Omental fat pad (tissue), 4 donors: ENCODE data around the gene GPR42. TPM values are rescaled to one million over a fixed set of nuclear protein-coding genes. Genes with fewer than 3 reads are reported as not detected.

Source experiments
- ATAC-seq: fragments of 150-250 bp; one replicate; pipeline ENCODE4 v1.9.1; 2016; ENCODE audit warnings: mild to moderate bottlenecking, moderate library complexity; ENCODE audit not compliant: low FRiP score
- DNase-seq: peaks from one replicate; pipeline ENCODE4 v3.0.0-alpha.2; 2019; ENCODE audit warnings: low spot score
- total RNA-seq, 4 donors: library from RNA; depleted of rRNA; stranded (reverse); fragments of >200 nt; gene quantifications; one replicate each; pipeline ENCODE4 v1.1.0, GENCODE V29; 2016
- TF ChIP-seq, protein P1 (sequence below), 3 donors: fragments of 450-650 bp; IDR thresholded peaks; one replicate each; pipeline ENCODE4 v1.5.1; 2016 to 2017; ENCODE audit warnings: antibody characterized with exemption in 3 of 3, mild to moderate bottlenecking in 3 of 3, moderate library complexity in 2 of 3

Gene GPR42
- total RNA-seq, 4 donors from 2014 or later: 0.37 to 0.79 TPM; not detected in 2

GRCh38 chr19:35388277-35389054 is 17.6 kb downstream of the GPR42 start:
- TF ChIP-seq, protein P1, sequence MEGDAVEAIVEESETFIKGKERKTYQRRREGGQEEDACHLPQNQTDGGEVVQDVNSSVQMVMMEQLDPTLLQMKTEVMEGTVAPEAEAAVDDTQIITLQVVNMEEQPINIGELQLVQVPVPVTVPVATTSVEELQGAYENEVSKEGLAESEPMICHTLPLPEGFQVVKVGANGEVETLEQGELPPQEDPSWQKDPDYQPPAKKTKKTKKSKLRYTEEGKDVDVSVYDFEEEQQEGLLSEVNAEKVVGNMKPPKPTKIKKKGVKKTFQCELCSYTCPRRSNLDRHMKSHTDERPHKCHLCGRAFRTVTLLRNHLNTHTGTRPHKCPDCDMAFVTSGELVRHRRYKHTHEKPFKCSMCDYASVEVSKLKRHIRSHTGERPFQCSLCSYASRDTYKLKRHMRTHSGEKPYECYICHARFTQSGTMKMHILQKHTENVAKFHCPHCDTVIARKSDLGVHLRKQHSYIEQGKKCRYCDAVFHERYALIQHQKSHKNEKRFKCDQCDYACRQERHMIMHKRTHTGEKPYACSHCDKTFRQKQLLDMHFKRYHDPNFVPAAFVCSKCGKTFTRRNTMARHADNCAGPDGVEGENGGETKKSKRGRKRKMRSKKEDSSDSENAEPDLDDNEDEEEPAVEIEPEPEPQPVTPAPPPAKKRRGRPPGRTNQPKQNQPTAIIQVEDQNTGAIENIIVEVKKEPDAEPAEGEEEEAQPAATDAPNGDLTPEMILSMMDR (IDR thresholded peaks at IDR 0.05): no peak
- DNase-seq (no peak), ATAC-seq (no peak)

- DNase-seq (no peak), ATAC-seq (no peak)
- TF ChIP-seq, protein P1 (IDR thresholded peaks at IDR 0.05): no peak
These were observed 18.5 kb downstream of the GPR42 start for GRCh38 chr19:35389192-35389861.

DNA sequence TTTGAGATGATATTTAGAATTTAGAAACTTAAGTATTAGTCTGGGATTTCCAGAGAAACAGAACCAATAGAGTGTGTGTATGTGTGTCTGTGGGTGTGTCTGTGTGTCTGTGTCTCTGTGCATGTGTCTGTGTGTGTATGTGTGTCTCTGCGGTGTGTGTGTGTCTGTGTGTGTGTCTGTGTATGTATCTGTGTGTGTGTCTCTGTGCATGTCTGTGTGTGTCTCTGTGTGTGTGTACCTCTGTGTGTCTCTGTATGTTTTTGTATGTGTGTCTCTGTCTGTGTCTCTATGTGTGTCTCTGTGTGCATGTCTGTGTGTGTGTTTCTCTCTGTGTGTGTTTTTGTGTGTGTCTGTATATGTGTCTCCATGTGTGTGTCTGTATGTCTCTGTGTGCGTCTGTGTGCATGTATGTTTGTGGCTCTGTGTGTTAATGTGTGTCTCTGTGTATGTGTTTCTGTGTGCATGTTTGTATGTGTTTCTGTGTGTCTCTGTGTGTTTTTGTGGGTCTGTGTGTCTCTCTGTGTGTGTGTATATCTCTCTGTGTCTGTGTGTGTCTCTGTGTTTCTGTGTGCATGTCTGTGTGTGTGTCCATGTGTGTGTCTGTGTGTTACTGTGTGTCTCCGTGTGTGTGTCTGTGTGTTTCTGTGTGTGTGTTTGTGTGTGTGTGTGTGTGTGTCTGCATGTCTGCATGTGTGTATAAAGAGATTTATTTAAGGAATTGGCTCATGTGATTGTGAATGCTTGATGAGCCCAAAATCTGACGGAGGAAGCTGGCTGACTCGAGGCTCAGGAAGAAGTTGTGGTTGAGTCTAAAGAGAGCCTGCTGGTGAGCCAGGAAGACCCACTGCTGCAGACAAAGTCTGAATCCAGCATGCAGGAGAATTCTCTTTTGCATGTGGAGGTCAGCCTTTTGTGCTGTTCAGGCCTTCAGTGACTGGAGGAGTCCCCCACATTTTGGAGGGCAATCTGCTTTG is 22.2 kb downstream of the GPR42 start:
- DNase-seq (no peak), ATAC-seq (no peak)
- TF ChIP-seq, protein P1 (IDR thresholded peaks at IDR 0.05): no peak

- TF ChIP-seq, protein P1 (IDR thresholded peaks at IDR 0.05): no peak
- ATAC-seq (no peak), DNase-seq (no peak)
These were observed 24.7 kb downstream of the GPR42 start for GRCh38 chr19:35395382-35396199.

GRCh38 chr19:35396240-35396885 is 25.5 kb downstream of the GPR42 start:
- TF ChIP-seq, protein P1 (IDR thresholded peaks at IDR 0.05): no peak
- ATAC-seq (no peak), DNase-seq (no peak)

GRCh38 chr19:35397064-35397463 is 26.2 kb downstream of the GPR42 start:
- ATAC-seq (no peak), DNase-seq (no peak)
- TF ChIP-seq, protein P1 (IDR thresholded peaks at IDR 0.05): no peak
